HG02763 (cell line): ENCODE results near the gene RIN3.

Source experiments
- ATAC-seq: cut with Tn5 transposase; IDR thresholded peaks from one replicate; pipeline ENCODE4 v1.9.1; 2021; ENCODE audit warnings: mild to moderate bottlenecking, moderate library complexity; ENCODE audit not compliant: unreplicated experiment

The RIN3 gene

GRCh38 chr14:92552066-92552465, 38.5 kb downstream of the RIN3 start:
- no peak for ATAC-seq

GRCh38 chr14:92553438-92553837, 39.9 kb downstream of the RIN3 start:
- no peak for ATAC-seq

GRCh38 chr14:92555465-92556111, 42.0 kb downstream of the RIN3 start:
- ATAC-seq: no peak

- ATAC-seq: no peak
Measured at GRCh38 chr14:92556255-92556741, 42.7 kb downstream of the RIN3 start.

- ATAC-seq: no peak
Measured at GRCh38 chr14:92556863-92557543, 43.4 kb downstream of the RIN3 start.

GRCh38 chr14:92557544-92557912, 43.9 kb downstream of the RIN3 start:
- ATAC-seq: no peak

- no peak for ATAC-seq
Measured at GRCh38 chr14:92558319-92558718, 44.7 kb downstream of the RIN3 start.

GRCh38 chr14:92559486-92559885, 45.9 kb downstream of the RIN3 start:
- ATAC-seq: no peak

- no peak for ATAC-seq
Measured at GRCh38 chr14:92560106-92560865, 46.7 kb downstream of the RIN3 start.

GRCh38 chr14:92561906-92562479, 48.4 kb downstream of the RIN3 start:
- ATAC-seq: no peak

GRCh38 chr14:92563359-92563758, 49.8 kb downstream of the RIN3 start:
- ATAC-seq: peak; percentile 73

GRCh38 chr14:92563765-92564285, 50.2 kb downstream of the RIN3 start:
- no peak for ATAC-seq

GRCh38 chr14:92564344-92565039, 50.9 kb downstream of the RIN3 start:
- no peak for ATAC-seq

- no peak for ATAC-seq
Measured at GRCh38 chr14:92565040-92565717, 51.6 kb downstream of the RIN3 start.

GRCh38 chr14:92565718-92566115, 52.1 kb downstream of the RIN3 start:
- no peak for ATAC-seq

GRCh38 chr14:92567173-92567725, 53.7 kb downstream of the RIN3 start:
- ATAC-seq: no peak

- peak; percentile 62 for ATAC-seq
Measured at GRCh38 chr14:92568621-92569479, 55.3 kb downstream of the RIN3 start.

GRCh38 chr14:92570674-92571262, 57.2 kb downstream of the RIN3 start:
- no peak for ATAC-seq
